HEK293 (cell line): ENCODE data around the gene RHOT2.

Experiments
- CTCF ChIA-PET: fragments of 350-600 bp; formaldehyde crosslinking; extraction: SDS; loops from one replicate; lab custom pipeline; 2021; ENCODE audit warnings: antibody characterized with exemption; lab: Yijun Ruan, JAX
- POLR2A ChIA-PET: fragments of 300-600 bp; formaldehyde crosslinking; extraction: SDS; loops from one replicate; lab custom pipeline; 2020; ENCODE audit warnings: antibody characterized with exemption, inconsistent platforms; lab: Yijun Ruan, JAX
- H3K27ac ChIP-seq: fragments of 200-500 bp; sonication (Bioruptor generic); 2 replicates; pipeline ENCODE4 v1.5.1; 2014; ENCODE audit warnings: low read depth, low read length, control low read depth, inconsistent platforms; ENCODE audit errors: extremely low read depth
- H3K36me3 ChIP-seq, 2 experiments: fragments of 200-500 bp in 1 of 2; sonication (Bioruptor generic) in 1 of 2; 1 replicate in 1 of 2; 2 replicates in 1 of 2; pipeline ENCODE4 v1.5.1; 2014 to 2017; ENCODE audit warnings: inconsistent platforms in 2 of 2, low read length in 2 of 2; ENCODE audit not compliant: control insufficient read depth in 2 of 2, insufficient read depth in 1 of 2
- H3K4me1 ChIP-seq: fragments of 200-500 bp; sonication (Bioruptor generic); 2 replicates; pipeline ENCODE4 v1.5.1; 2014; ENCODE audit warnings: mild to moderate bottlenecking, low read length, inconsistent platforms; ENCODE audit not compliant: control insufficient read depth, insufficient read depth
- H3K4me3 ChIP-seq: 2 replicates; pipeline ENCODE4 v1.5.1; 2011; ENCODE audit warnings: low read depth, mild to moderate bottlenecking, control low read depth, low read length, moderate library complexity
- H3K9me3 ChIP-seq: fragments of 200-500 bp; sonication (Bioruptor generic); 2 replicates; pipeline ENCODE4 v1.5.1; 2014; ENCODE audit warnings: low read depth, low read length, inconsistent platforms; ENCODE audit not compliant: control insufficient read depth, insufficient read depth
- BCL11B ChIP-seq: fragments of 450-650 bp; formaldehyde crosslinking; IDR thresholded peaks from 2 replicates; pipeline ENCODE4 v1.5.1; 2016; ENCODE audit warnings: low read depth, missing biosample characterization, missing genetic modification characterization
- INSM2 ChIP-seq: fragments of 450-650 bp; formaldehyde crosslinking; IDR thresholded peaks from 2 replicates; pipeline ENCODE4 v1.5.1; 2016; ENCODE audit warnings: missing biosample characterization, missing genetic modification characterization
- KLF7 ChIP-seq: fragments of 450-650 bp; formaldehyde crosslinking; IDR thresholded peaks from 2 replicates; pipeline ENCODE4 v1.5.1; 2016; ENCODE audit warnings: missing biosample characterization, missing genetic modification characterization, borderline replicate concordance
- PATZ1 ChIP-seq: fragments of 450-650 bp; formaldehyde crosslinking; IDR thresholded peaks from 2 replicates; pipeline ENCODE4 v1.5.1; 2016; ENCODE audit warnings: missing biosample characterization, missing genetic modification characterization
- PRDM4 ChIP-seq: fragments of 450-650 bp; formaldehyde crosslinking; IDR thresholded peaks from 2 replicates; pipeline ENCODE4 v1.5.1; 2017; ENCODE audit warnings: missing biosample characterization, missing genetic modification characterization
- SP2 ChIP-seq: fragments of 450-650 bp; formaldehyde crosslinking; IDR thresholded peaks from 2 replicates; pipeline ENCODE4 v1.5.1; 2016; ENCODE audit warnings: missing biosample characterization, missing genetic modification characterization
- ZBTB17 ChIP-seq: fragments of 450-650 bp; formaldehyde crosslinking; IDR thresholded peaks from 2 replicates; pipeline ENCODE4 v1.5.1; 2016; ENCODE audit warnings: missing biosample characterization, missing genetic modification characterization
- ZBTB8A ChIP-seq: fragments of 450-650 bp; formaldehyde crosslinking; IDR thresholded peaks from 2 replicates; pipeline ENCODE4 v1.5.1; 2016; ENCODE audit warnings: missing biosample characterization, missing genetic modification characterization
- ZIC2 ChIP-seq: fragments of 450-650 bp; formaldehyde crosslinking; IDR thresholded peaks from 2 replicates; pipeline ENCODE4 v1.5.1; 2016; ENCODE audit warnings: missing biosample characterization, missing genetic modification characterization
- ZNF10 ChIP-seq: fragments of 450-650 bp; formaldehyde crosslinking; IDR thresholded peaks from 2 replicates; pipeline ENCODE4 v1.5.1; 2017; ENCODE audit warnings: missing biosample characterization, missing genetic modification characterization
- ZNF19 ChIP-seq: fragments of 450-650 bp; formaldehyde crosslinking; IDR thresholded peaks from 2 replicates; pipeline ENCODE4; 2016; ENCODE audit warnings: missing biosample characterization, missing genetic modification characterization, low read depth
- ZNF266 ChIP-seq: fragments of 450-650 bp; formaldehyde crosslinking; IDR thresholded peaks from 2 replicates; pipeline ENCODE4 v1.5.1; 2016; ENCODE audit warnings: missing biosample characterization, missing genetic modification characterization, low read depth
- ZNF302 ChIP-seq: fragments of 450-650 bp; formaldehyde crosslinking; IDR thresholded peaks from 2 replicates; pipeline ENCODE4 v1.5.1; 2016; ENCODE audit warnings: missing biosample characterization, missing genetic modification characterization, low read depth
- ZNF571 ChIP-seq: fragments of 450-650 bp; formaldehyde crosslinking; IDR thresholded peaks from 2 replicates; pipeline ENCODE4 v1.5.0; 2017; ENCODE audit warnings: missing biosample characterization, missing genetic modification characterization
- ZNF600 ChIP-seq: fragments of 450-650 bp; formaldehyde crosslinking; IDR thresholded peaks from 2 replicates; pipeline ENCODE4 v1.5.1; 2016; ENCODE audit warnings: missing biosample characterization, missing genetic modification characterization
- ZNF623 ChIP-seq: fragments of 450-650 bp; formaldehyde crosslinking; IDR thresholded peaks from 2 replicates; pipeline ENCODE4 v1.5.1; 2016; ENCODE audit warnings: missing biosample characterization, missing genetic modification characterization
- ZNF704 ChIP-seq: fragments of 450-650 bp; formaldehyde crosslinking; IDR thresholded peaks from 2 replicates; pipeline ENCODE4 v1.5.1; 2016; ENCODE audit warnings: missing biosample characterization, missing genetic modification characterization

The RHOT2 gene

GRCh38 chr16:646679-647172 lies 21.2 kb upstream of the RHOT2 start:
- H3K4me1 ChIP-seq = peaks cover 5% of the 10 kb centered on the region; the same call in 1 of the 2 replicates
- TF ChIP-seq PATZ1 (tag by site-specific recombination) (peak; percentile 56), ZNF302 (tag by site-specific recombination) (no peak)
- ChIA-PET POLR2A (interaction anchor here (1.5 kb wide), 1 partner anchor 10 kb away, joined by 3 read pairs; no protein-coding TSS in a partner anchor), CTCF (no interaction called here)
- no peaks in the 10 kb centered on the region for H3K9me3 ChIP-seq
- H3K4me3 ChIP-seq = no peak overlapping the region
- no peak overlapping the region for H3K27ac ChIP-seq
- H3K36me3 ChIP-seq = peaks cover 0 to 9% of the 10 kb centered on the region in 2 experiments; a peak in 2 of 3 replicates

- CTCF ChIA-PET = interaction anchor here (0.9 to 1.3 kb wide), 3 partner anchors 11 to 25 kb away, joined by 3 to 4 read pairs (median 3); partner anchors contain the start of genes METTL26 and RHOT2
- TF ChIP-seq ZNF600 (tag by site-specific recombination) (peak; percentile 45; the same call in 1 of the 2 replicates), ZBTB8A (no peak), KLF7 (tag by site-specific recombination) (no peak), ZIC2 (tag by site-specific recombination) (no peak), ZNF266 (tag by site-specific recombination) (no peak), PRDM4 (tag by site-specific recombination) (no peak), SP2 (tag by site-specific recombination) (no peak), ZNF10 (tag by site-specific recombination) (no peak), ZNF704 (tag by site-specific recombination) (no peak), INSM2 (tag by site-specific recombination) (no peak), ZBTB17 (peak; percentile 11; the same call in 1 of the 2 replicates), ZNF623 (tag by site-specific recombination) (no peak), BCL11B (tag by site-specific recombination) (peak; percentile 64; the same call in 1 of the 2 replicates), ZNF571 (tag by site-specific recombination) (no peak), ZNF19 (tag by site-specific recombination) (no peak)
- Histone ChIP-seq H3K9me3 (no peaks in the 10 kb centered on the region), H3K4me3 (no peak overlapping the region), H3K36me3 (peaks cover 0 to 15% of the 10 kb centered on the region in 2 experiments; a peak in 2 of 3 replicates), H3K4me1 (peaks cover 5% of the 10 kb centered on the region; the same call in 1 of the 2 replicates), H3K27ac (no peak overlapping the region)
- POLR2A ChIA-PET = interaction anchor here (1.5 kb wide), 1 partner anchor 11 kb away, joined by 3 read pairs; no protein-coding TSS in a partner anchor
Observed at GRCh38 chr16:647173-647902, 20.6 kb upstream of the RHOT2 start.
